ENCODE results near the gene GHRL. TPM values are rescaled to one million over a fixed set of nuclear protein-coding genes. Genes with fewer than 3 reads are reported as not detected.

Gene GHRL
- total and polyA plus RNA-seq, 2 of the 4 experiments (the other 2 are of a cell fraction), result 0.27 TPM; not detected in 1

- Histone ChIP-seq H2AFZ (replicated peaks; ENCODE audit: low read length, poor library complexity) (no peak overlapping the region), H4K8ac (ENCODE audit: low read depth in 2 of 2, low read length in 2 of 2) (peak overlapping the region; percentile 33 to 39; a peak in 2 of 4 replicates), H3K56ac (ENCODE audit: extremely low read depth, insufficient read depth, low read length) (no peak overlapping the region), H2BK20ac (ENCODE audit: low read depth, low read length) (no peak overlapping the region), H3K4me3 (ENCODE audit: insufficient read depth, low read depth, low read length) (no peak overlapping the region), H2BK5ac (ENCODE audit: low read depth, low read length, poor library complexity, severe bottlenecking) (no peak overlapping the region), H2BK120ac (ENCODE audit: low read depth, low read length) (no peak overlapping the region), H3K23ac (ENCODE audit: low read depth, low read length) (no peak overlapping the region), H3K18ac (ENCODE audit: low read depth, low read length) (no peak overlapping the region), H3K9me3 (ENCODE audit: control insufficient read depth, insufficient read depth, low read length) (no peaks in the 10 kb centered on the region), H3K4me2 (ENCODE audit: low read depth, low read length) (no peak overlapping the region), H4K5ac (ENCODE audit: low read depth, low read length) (no peak overlapping the region), H3K9me1 (ENCODE audit: insufficient read depth, low read length) (peaks cover 8% of the 10 kb centered on the region), H3K14ac (replicated peaks; ENCODE audit: low read depth, low read length) (no peak overlapping the region), H2AK9ac (replicated peaks; ENCODE audit: low read depth, low read length, poor library complexity) (no peak overlapping the region), H3K9ac (ENCODE audit: low read depth, low read length) (no peak overlapping the region), H3K27ac (ENCODE audit: insufficient read depth, low read length) (no peak overlapping the region), H3K4me1 (ENCODE audit: control insufficient read depth, insufficient read depth, low read length) (peaks cover 4% of the 10 kb centered on the region; the same call in 1 of the 2 replicates), H3K27me3 (ENCODE audit: control insufficient read depth, insufficient read depth, low read length) (peaks cover 22% of the 10 kb centered on the region), H2BK15ac (ENCODE audit: low read depth, low read length) (no peak overlapping the region), H3K36me3 (ENCODE audit: control insufficient read depth, insufficient read depth, low read length) (peaks cover 18% of the 10 kb centered on the region), H3K79me1 (ENCODE audit: low read depth in 1 of 2, low read length in 2 of 2) (peaks cover 17 to 38% of the 10 kb centered on the region in 2 experiments), H4K20me1 (ENCODE audit: insufficient read depth, low read length) (peaks cover 28% of the 10 kb centered on the region), H3K4ac (ENCODE audit: low read depth, low read length) (no peak overlapping the region), H2AK5ac (ENCODE audit: low read depth, low read length) (no peak overlapping the region), H4K91ac (ENCODE audit: insufficient read depth, low read depth, low read length) (no peak overlapping the region)
- ChIA-PET CTCF (interaction anchor here (1.1 to 1.2 kb wide), 2 partner anchors 30 to 45 kb away, joined by 3 read pairs; no protein-coding TSS in a partner anchor), POLR2A (ENCODE audit: unreplicated experiment) (interaction anchor here (0.5 kb wide), 1 partner anchor 10 kb away, joined by 4 read pairs; no protein-coding TSS in a partner anchor)
- dilution Hi-C loops (cut with HindIII; ENCODE audit: low sequenced_read_pairs, unreplicated experiment) (no loop called here), in situ Hi-C loops (cut with MboI; ENCODE audit: low sequenced_read_pairs) (no loop called here), intact Hi-C loops (cut with micrococcal nuclease) (no loop called here)
- WGBS, 2 experiments (ENCODE audit: extremely low coverage in 2 of 2, insufficient read length in 1 of 2), result no CpG with 5 or more reads among the region's 8 CpGs
- DNase-seq (no peak), ATAC-seq (ENCODE audit: low read depth) (no peak)
- TF ChIP-seq MAFK (IDR thresholded peaks at IDR 0.05; ENCODE audit: low read depth, low read length) (no peak), FOS (IDR thresholded peaks at IDR 0.05; ENCODE audit: low read depth, low read length) (no peak), RAD21 (IDR thresholded peaks at IDR 0.05; ENCODE audit: low read length) (no peak), USF2 (IDR thresholded peaks at IDR 0.05; ENCODE audit: low read depth, low read length) (no peak), MAZ (IDR thresholded peaks at IDR 0.05; ENCODE audit: borderline replicate concordance, low read depth, low read length) (no peak), RCOR1 (IDR thresholded peaks at IDR 0.05; ENCODE audit: insufficient replicate concordance, low read length) (no peak)
- no TSS peak for BruUV-seq (replicated peaks)
These were observed 29.0 kb upstream of the GHRL start for GRCh38 chr3:10321630-10322351.

All from IMR-90 (cell line).